DOHH2 (cell line): Measurements from ENCODE around the gene CLDN24.

Experiments
- CTCF ChIP-seq: fragments of 200-600 bp; sonication (generic); IDR thresholded peaks from one replicate; pipeline ENCODE4 v1.5.1; 2014; ENCODE audit warnings: antibody characterized with exemption, mild to moderate bottlenecking, low read depth, low read length; ENCODE audit not compliant: poor library complexity, severe bottlenecking
- EZH2phosphoT487 ChIP-seq: fragments of 200-600 bp; sonication (generic); IDR thresholded peaks from 2 replicates; pipeline ENCODE4 v1.6.1; 2017; ENCODE audit warnings: borderline replicate concordance, mild to moderate bottlenecking, antibody characterized with exemption, low read length, moderate library complexity, mixed read lengths

- TF ChIP-seq CTCF (no peak), EZH2phosphoT487 (no peak)
Measured at GRCh38 chr4:183360161-183360919, 38.1 kb upstream of the CLDN24 start.
